SJCRH30 (cell line): ENCODE results near the gene SLC25A23. TPM values are rescaled to one million over a fixed set of nuclear protein-coding genes. Genes with fewer than 3 reads are reported as not detected.

ENCODE experiments used
- DNase-seq, 2 experiments: peaks; one replicate each; pipeline ENCODE4 v3.0.0-alpha.2; 2015 to 2020
- H3K27ac ChIP-seq: fragments of 250-450 bp; sonication (Bioruptor Pico); 2 replicates; pipeline ENCODE4 v1.5.1; 2020; ENCODE audit warnings: mild to moderate bottlenecking, moderate library complexity
- H3K27me3 ChIP-seq: fragments of 250-450 bp; sonication (Bioruptor Pico); 2 replicates; pipeline ENCODE4 v1.5.1; 2020; ENCODE audit warnings: mild to moderate bottlenecking, moderate library complexity
- H3K36me3 ChIP-seq: fragments of 250-450 bp; sonication (Bioruptor Pico); 2 replicates; pipeline ENCODE4 v1.5.1; 2020; ENCODE audit warnings: mild to moderate bottlenecking, moderate library complexity
- H3K4me1 ChIP-seq: fragments of 250-450 bp; sonication (Bioruptor Pico); 2 replicates; pipeline ENCODE4 v1.5.1; 2020; ENCODE audit warnings: mild to moderate bottlenecking, moderate library complexity
- H3K4me3 ChIP-seq: fragments of 250-450 bp; sonication (Bioruptor Pico); 2 replicates; pipeline ENCODE4 v1.5.1; 2020; ENCODE audit warnings: mild to moderate bottlenecking, moderate library complexity
- H3K9me3 ChIP-seq: fragments of 250-450 bp; sonication (Bioruptor Pico); replicated peaks from 2 replicates; pipeline ENCODE4 v1.5.1; 2020; ENCODE audit warnings: mild to moderate bottlenecking, moderate library complexity
- total RNA-seq: library from RNA; depleted of rRNA; stranded (reverse); fragments of >200 nt; shearing (Covaris generic); gene quantifications from 2 replicates; pipeline ENCODE4 v1.2.3, GENCODE V29; 2014; rRNA removed

Gene SLC25A23
- total RNA-seq, 1 experiment from 2014 or later = 9.6 TPM

DNA sequence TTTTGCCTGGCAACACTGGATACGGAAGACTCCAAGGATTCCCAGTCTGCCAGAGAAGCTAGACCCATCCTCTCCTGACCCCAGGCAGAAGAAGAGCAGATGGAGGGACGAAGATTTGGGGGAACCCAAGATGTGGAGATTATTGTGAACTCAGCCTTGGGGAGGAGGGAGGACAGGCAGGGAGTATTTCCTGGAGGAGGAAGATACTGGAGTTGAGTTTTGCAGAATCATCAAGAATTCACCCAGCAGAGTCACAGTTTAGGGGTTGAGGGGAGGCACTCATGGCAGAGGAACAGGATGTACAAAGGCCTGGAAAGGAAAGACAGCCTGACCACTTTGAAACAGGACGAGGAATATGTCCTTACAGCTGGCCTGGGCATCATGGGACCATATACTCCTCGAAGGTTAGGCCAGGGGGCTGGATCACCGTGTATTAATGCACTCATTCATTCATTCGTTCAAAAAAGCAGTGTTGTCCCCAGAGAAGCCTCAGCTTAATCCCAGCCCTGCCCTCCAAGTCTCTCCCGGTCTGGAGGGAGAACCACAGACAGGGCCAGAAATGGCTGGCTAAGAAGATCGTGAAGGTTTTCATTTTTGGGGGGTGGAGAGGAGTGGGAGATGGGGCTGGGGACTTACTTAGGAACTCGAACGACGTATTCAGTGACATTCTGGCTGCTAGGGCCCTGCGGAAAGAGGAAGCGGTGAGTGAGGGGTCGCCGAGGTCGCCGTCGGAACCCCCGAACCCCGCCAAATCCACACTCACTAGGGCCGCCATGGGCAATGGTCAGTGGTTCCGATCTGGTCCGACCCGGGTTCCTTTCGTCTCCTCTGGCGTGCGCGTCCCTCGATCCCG, 67.1 kb downstream of the SLC25A23 start:
- Histone ChIP-seq H3K27me3 (no peaks in the 10 kb centered on the region), H3K4me3 (peak overlapping the region; percentile 69), H3K36me3 (peaks cover 19% of the 10 kb centered on the region), H3K4me1 (no peaks in the 10 kb centered on the region), H3K9me3 (no peaks in the 10 kb centered on the region), H3K27ac (peak overlapping the region; percentile 45; the same call in 1 of the 2 replicates)
- DNase-seq = no peak

Other genes with a start within 250 kb of the SLC25A23 start
- 23.3 and 23.8 TPM in 2 replicates for gene MLLT1, start 179.8 kb downstream of the SLC25A23 start, total RNA-seq
- gene ACER1, start 126.2 kb downstream of the SLC25A23 start, total RNA-seq = not detected in 2 replicates
- gene CLPP, start 98.3 kb downstream of the SLC25A23 start, total RNA-seq = 65.1 and 67.6 TPM in 2 replicates
- gene ALKBH7, start 87.0 kb downstream of the SLC25A23 start, total RNA-seq = 24.6 and 28.5 TPM in 2 replicates
- 1.2 and 1.4 TPM in 2 replicates for gene PSPN, start 83.9 kb downstream of the SLC25A23 start, total RNA-seq
- gene GTF2F1, start 66.6 kb downstream of the SLC25A23 start, total RNA-seq = 41.7 and 49.0 TPM in 2 replicates
- gene KHSRP, start 35.0 kb downstream of the SLC25A23 start, total RNA-seq = 197 and 209 TPM in 2 replicates
- gene SLC25A41, start 26.0 kb downstream of the SLC25A23 start, total RNA-seq = 0.14 TPM in 1 of 2 replicates, not detected in the other
- not detected in 2 replicates for gene CRB3, start 4.5 kb upstream of the SLC25A23 start, total RNA-seq
- not detected in 2 replicates for gene DENND1C, start 22.0 kb upstream of the SLC25A23 start, total RNA-seq
- gene TUBB4A, start 42.5 kb upstream of the SLC25A23 start, total RNA-seq = not detected in 2 replicates
- not detected in 2 replicates for gene TNFSF9, start 71.2 kb upstream of the SLC25A23 start, total RNA-seq
- not detected in 2 replicates for gene CD70, start 131.4 kb upstream of the SLC25A23 start, total RNA-seq
- not detected in 2 replicates for gene TNFSF14, start 210.4 kb upstream of the SLC25A23 start, total RNA-seq